ENCODE measurements around the gene SKI. TPM values are rescaled to one million over a fixed set of nuclear protein-coding genes. Genes with fewer than 3 reads are reported as not detected.

SKI gene
- total and polyA plus RNA-seq, 2 of the 4 experiments (the other 2 are of a cell fraction): 2.3 to 20.1 TPM

- H3K23ac ChIP-seq (ENCODE audit: low read depth, low read length): no peak overlapping the region
- POLR2A ChIA-PET (ENCODE audit: unreplicated experiment): no interaction called here
These were observed 117.4 kb downstream of the SKI start for GRCh38 chr1:2345297-2346075.

More at GRCh38 chr1:2345297-2346075, 117.4 kb downstream of the SKI start:
- TF ChIP-seq CHD1 (IDR thresholded peaks at IDR 0.05; ENCODE audit: low read depth, low read length) (no peak), RFX5 (IDR thresholded peaks at IDR 0.05; ENCODE audit: low read depth, low read length) (no peak), CTCF (conservative IDR thresholded peaks at IDR 0.05; ENCODE audit: low read depth, low read length) (no peak), ELK1 (IDR thresholded peaks at IDR 0.05; ENCODE audit: borderline replicate concordance, low read depth, low read length) (no peak), RAD21 (IDR thresholded peaks at IDR 0.05; ENCODE audit: low read length) (no peak), RCOR1 (IDR thresholded peaks at IDR 0.05; ENCODE audit: insufficient replicate concordance, low read length) (no peak), CEBPB (IDR thresholded peaks at IDR 0.05; ENCODE audit: low read depth, low read length) (no peak), BHLHE40 (IDR thresholded peaks at IDR 0.05; ENCODE audit: low read depth, low read length) (no peak), SMC3 (IDR thresholded peaks at IDR 0.05; ENCODE audit: low read depth, low read length) (no peak)
- dilution Hi-C loops (cut with HindIII; ENCODE audit: low sequenced_read_pairs, unreplicated experiment) (no loop called here), intact Hi-C loops (cut with micrococcal nuclease) (no loop called here), in situ Hi-C loops (cut with MboI; ENCODE audit: low sequenced_read_pairs) (no loop called here)
- CTCF ChIA-PET: no interaction called here
- Histone ChIP-seq H3K79me1 (ENCODE audit: low read depth in 1 of 2, low read length in 2 of 2) (no peaks in the 10 kb centered on the region), H3K4ac (ENCODE audit: low read depth, low read length) (no peak overlapping the region), H3K14ac (replicated peaks; ENCODE audit: low read depth, low read length) (no peak overlapping the region), H4K20me1 (ENCODE audit: insufficient read depth, low read length) (no peaks in the 10 kb centered on the region), H3K56ac (ENCODE audit: extremely low read depth, insufficient read depth, low read length) (no peak overlapping the region), H4K8ac (ENCODE audit: low read depth in 2 of 2, low read length in 2 of 2) (no peak overlapping the region), H4K91ac (ENCODE audit: insufficient read depth, low read depth, low read length) (no peak overlapping the region), H3K4me3 (ENCODE audit: insufficient read depth, low read depth, low read length) (no peak overlapping the region), H3K9ac (ENCODE audit: low read depth, low read length) (no peak overlapping the region), H3K4me2 (ENCODE audit: low read depth, low read length) (no peak overlapping the region), H2AFZ (replicated peaks; ENCODE audit: low read length, poor library complexity) (no peak overlapping the region), H3K27ac (ENCODE audit: insufficient read depth, low read length) (no peak overlapping the region), H2AK9ac (replicated peaks; ENCODE audit: low read depth, low read length, poor library complexity) (no peak overlapping the region), H3K36me3 (ENCODE audit: control insufficient read depth, insufficient read depth, low read length) (no peaks in the 10 kb centered on the region), H4K5ac (ENCODE audit: low read depth, low read length) (no peak overlapping the region), H2BK20ac (ENCODE audit: low read depth, low read length) (no peak overlapping the region), H2BK5ac (ENCODE audit: low read depth, low read length, poor library complexity, severe bottlenecking) (no peak overlapping the region), H3K27me3 (ENCODE audit: control insufficient read depth, insufficient read depth, low read length) (no peaks in the 10 kb centered on the region; the same call in 1 of the 2 replicates), H3K4me1 (ENCODE audit: control insufficient read depth, insufficient read depth, low read length) (no peaks in the 10 kb centered on the region), H2AK5ac (ENCODE audit: low read depth, low read length) (no peak overlapping the region), H3K18ac (ENCODE audit: low read depth, low read length) (no peak overlapping the region), H2BK15ac (ENCODE audit: low read depth, low read length) (no peak overlapping the region), H3K9me1 (ENCODE audit: insufficient read depth, low read length) (no peaks in the 10 kb centered on the region), H3K9me3 (ENCODE audit: control insufficient read depth, insufficient read depth, low read length) (no peaks in the 10 kb centered on the region), H2BK120ac (ENCODE audit: low read depth, low read length) (no peak overlapping the region)
- DNase-seq (no peak), ATAC-seq (ENCODE audit: low read depth) (no peak)
- BruUV-seq (replicated peaks): no TSS peak
- WGBS, 2 experiments (ENCODE audit: extremely low coverage in 2 of 2, insufficient read length in 1 of 2): 85% methylated on average over 5 of the region's 24 CpGs; no CpG with 5 or more reads in 1 of the 2 experiments
